GM10248 (cell line): ENCODE results near the gene CAPSL.

Source experiments
- CTCF ChIA-PET: fragments of 300-600 bp; sonication (Branson Sonifier 250); formaldehyde crosslinking; extraction: SDS; loops from one replicate; lab custom pipeline; 2021; ENCODE audit warnings: antibody characterized with exemption; lab: Yijun Ruan, JAX
- POLR2A ChIA-PET: fragments of 350-650 bp; sonication (Branson Sonifier 250); formaldehyde crosslinking; extraction: SDS; loops from one replicate; lab custom pipeline; 2020; ENCODE audit warnings: antibody characterized with exemption; lab: Yijun Ruan, JAX
- DNase-seq: peaks from one replicate; pipeline ENCODE4 v3.0.0; 2012; ENCODE audit errors: extremely low spot score
- CTCF ChIP-seq: IDR thresholded peaks from 2 replicates; pipeline ENCODE4 v1.5.1; 2012; ENCODE audit warnings: mild to moderate bottlenecking, low read depth; ENCODE audit errors: extremely low read depth, missing control alignments, control extremely low read depth

Gene CAPSL

GRCh38 chr5:35890021-35891020 lies 48.1 kb downstream of the CAPSL start:
- POLR2A ChIA-PET = no interaction called here
- DNase-seq = no peak
- no peak for TF ChIP-seq CTCF
- CTCF ChIA-PET = interaction anchor here (1.4 to 2.3 kb wide), 3 partner anchors 9 to 12 kb away, joined by 5 to 7 read pairs (median 5); no protein-coding TSS in a partner anchor

- CTCF ChIA-PET = interaction anchor here (0.9 to 1.2 kb wide), 2 partner anchors 20 to 38 kb away, joined by 3 read pairs; no protein-coding TSS in a partner anchor
- no peak for TF ChIP-seq CTCF
- no peak for DNase-seq
- POLR2A ChIA-PET = no interaction called here
Observed at GRCh38 chr5:35887321-35888100, 50.9 kb downstream of the CAPSL start.

- POLR2A ChIA-PET = no interaction called here
- TF ChIP-seq CTCF = no peak
- DNase-seq = no peak
- CTCF ChIA-PET = no interaction called here
Observed at GRCh38 chr5:35886381-35886780, 52.0 kb downstream of the CAPSL start.

GRCh38 chr5:35884773-35885172 lies 53.6 kb downstream of the CAPSL start:
- no peak for DNase-seq
- ChIA-PET POLR2A (no interaction called here), CTCF (interaction anchor here (1.0 kb wide), 1 partner anchor 42 kb away, joined by 3 read pairs; no protein-coding TSS in a partner anchor)
- TF ChIP-seq CTCF = no peak

GRCh38 chr5:35884191-35884769 lies 54.1 kb downstream of the CAPSL start:
- no peak for TF ChIP-seq CTCF
- POLR2A ChIA-PET = no interaction called here
- no peak for DNase-seq
- CTCF ChIA-PET = no interaction called here

GRCh38 chr5:35881758-35882157 lies 56.7 kb downstream of the CAPSL start:
- TF ChIP-seq CTCF = no peak
- CTCF ChIA-PET = interaction anchor here (1.1 to 2.7 kb wide), 6 partner anchors 9 to 44 kb away, joined by 3 to 21 read pairs (median 4); no protein-coding TSS in a partner anchor
- POLR2A ChIA-PET = no interaction called here
- DNase-seq = no peak
